ENCODE data around the gene LCE2D.

LCE2D gene

DNA sequence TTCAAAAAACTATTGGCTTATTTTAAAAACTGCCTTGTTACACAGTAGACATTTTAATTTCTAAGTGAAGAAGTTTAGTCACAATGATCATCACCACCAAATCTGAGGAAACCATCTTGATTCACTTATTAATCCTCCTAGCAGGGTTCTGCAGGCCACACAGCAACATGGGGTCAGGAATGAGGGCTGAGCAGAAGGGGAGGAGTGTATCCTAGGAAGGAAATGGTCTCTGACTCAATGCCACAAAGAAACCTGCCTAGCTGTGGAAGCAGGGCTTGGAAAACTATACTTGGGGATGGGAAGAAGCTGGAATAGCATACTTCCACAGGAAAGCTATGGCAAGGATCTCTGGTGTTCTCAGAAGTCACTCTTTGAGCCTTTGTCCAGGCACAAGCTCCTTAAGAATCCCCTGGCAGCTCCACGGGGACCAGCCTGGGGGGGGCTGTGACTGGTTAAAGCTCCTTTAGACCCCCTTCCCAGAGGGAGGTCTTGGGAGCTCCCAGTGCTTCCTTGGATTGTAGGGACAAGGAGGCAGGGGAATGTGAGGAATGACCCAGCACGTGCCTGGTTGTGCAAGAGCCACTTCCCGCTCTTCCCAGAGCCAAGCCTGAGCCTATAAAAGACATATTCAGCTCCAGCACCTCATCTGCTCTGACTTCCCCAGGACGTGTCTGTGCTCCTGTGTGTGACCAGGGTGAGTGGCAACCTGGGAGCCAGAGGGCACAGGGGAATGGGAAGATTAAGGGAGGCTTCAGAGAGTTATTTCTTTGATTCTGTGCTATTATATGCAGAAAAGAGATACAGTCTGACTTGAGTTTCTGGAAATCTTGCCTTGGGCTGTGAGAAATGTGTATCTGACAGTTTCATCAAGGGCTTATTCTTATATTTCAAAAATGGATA, 34.8 kb downstream of the LCE2D start, which contains the start of gene LCE2A:
Gene LCE2A, plus strand, starts transcription at position 645 of the 900 bp plus-strand sequence. CDS start 557 bp downstream, outside the sequence.
- no peak for DNase-seq (ENCODE audit: low read depth)

DNA sequence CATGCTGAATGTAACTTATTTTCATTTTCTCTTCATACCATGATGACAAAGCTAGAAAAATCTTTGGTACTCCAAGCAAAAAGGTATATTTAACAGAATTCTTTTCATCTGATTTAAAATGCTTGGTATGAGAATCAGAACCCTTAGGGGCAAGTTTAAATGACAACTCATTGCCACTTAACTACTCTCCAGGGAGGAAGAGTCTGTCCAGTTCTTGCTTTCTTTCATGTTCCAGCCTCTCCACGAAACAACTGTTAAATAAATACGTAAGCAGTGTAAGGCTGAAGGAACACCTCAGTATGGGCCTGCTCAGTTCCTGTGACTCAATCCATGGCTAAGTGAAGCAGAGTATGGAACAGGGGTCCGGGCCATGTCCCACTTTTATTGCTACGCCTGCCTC, 36.6 kb downstream of the LCE2D start:
- DNase-seq (ENCODE audit: low read depth): no peak

DNA sequence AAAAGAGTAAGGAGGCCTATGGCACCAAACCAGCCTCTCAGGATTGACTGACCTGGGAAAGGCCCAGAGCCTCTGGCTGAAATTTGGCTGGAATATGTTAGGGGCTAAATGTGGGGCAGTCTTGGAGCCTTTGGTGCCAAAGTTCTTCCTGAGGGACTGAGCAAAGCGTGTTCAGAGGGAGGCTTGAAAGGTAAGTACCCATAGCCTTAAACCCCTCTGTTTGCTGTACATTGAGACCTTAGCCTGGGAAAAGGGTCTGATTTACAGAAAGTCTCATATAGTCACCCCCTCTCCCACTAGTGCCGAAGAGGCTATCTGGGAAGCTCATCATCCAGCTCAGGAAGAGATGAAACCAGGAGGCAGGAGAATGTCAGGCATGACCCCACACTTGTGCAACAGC, 44.7 kb downstream of the LCE2D start, which contains the start of gene LCE4A:
Gene LCE4A, plus strand, starts transcription at position 301 of the 400 bp plus-strand sequence. CDS start 916 bp downstream, outside the sequence.
- DNase-seq (ENCODE audit: low read depth): no peak

Measured in stimulated activated CD8-positive, alpha-beta memory T cell treated with anti-CD3 and anti-CD28 coated beads, Interleukin-12 subunit alpha, Interleukin-12 subunit beta, amount 100 ng/mL, for 4 hours (primary cell).